ENCODE data around the gene ARL6IP5.

ARL6IP5 gene, protein sequence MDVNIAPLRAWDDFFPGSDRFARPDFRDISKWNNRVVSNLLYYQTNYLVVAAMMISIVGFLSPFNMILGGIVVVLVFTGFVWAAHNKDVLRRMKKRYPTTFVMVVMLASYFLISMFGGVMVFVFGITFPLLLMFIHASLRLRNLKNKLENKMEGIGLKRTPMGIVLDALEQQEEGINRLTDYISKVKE

DNA sequence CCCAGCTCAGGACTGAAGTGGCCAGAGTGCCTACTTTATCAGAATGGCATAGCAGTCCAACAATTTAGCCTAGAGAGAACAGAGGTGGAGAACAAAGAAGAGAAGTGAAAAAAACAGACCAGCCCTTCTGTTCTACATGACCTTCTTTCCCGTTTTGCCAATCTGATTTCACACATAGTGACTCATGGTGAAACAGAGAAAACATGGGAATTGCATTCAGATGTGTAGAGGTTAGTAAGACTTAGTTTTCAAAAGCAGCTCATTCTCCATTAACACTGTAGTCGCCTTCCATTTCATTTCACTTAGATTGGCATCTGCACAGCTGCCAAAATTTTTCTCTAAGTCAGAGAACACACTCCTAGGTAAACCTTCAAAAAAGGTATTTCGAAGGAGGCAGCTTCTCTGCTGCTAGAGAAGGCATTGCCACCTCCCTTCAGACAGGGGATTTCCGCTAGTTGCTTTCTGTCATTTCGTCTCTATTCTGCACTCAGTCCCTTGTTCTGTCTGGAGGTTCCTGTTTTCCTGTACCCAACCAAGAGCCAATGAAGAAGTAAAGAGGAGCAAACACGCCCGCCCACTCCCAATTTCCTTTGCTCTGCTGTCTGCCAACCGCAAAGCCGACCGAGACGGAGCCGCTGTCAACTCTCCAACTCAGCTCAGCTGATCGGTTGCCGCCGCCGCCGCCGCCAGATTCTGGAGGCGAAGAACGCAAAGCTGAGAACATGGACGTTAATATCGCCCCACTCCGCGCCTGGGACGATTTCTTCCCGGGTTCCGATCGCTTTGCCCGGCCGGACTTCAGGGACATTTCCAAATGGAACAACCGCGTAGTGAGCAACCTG is at the start of gene ARL6IP5:
Gene ARL6IP5, plus strand, starts transcription at position 612 of the 842 bp plus-strand sequence. Its CDS starts 111 bp downstream, at position 723.
- H3K9ac ChIP-seq (ENCODE audit: insufficient read length) = peak within 1 kb of the TSS; percentile 60
- H3K4me3 ChIP-seq = peak within 1 kb of the TSS; percentile 81
- no peaks in the 10 kb centered on the region for H3K9me3 ChIP-seq (ENCODE audit: low read depth, low read length)
- H3K27ac ChIP-seq = peak within 1 kb of the TSS; percentile 9; the same call in 1 of the 2 replicates
- TF ChIP-seq POLR2AphosphoS5 (IDR thresholded peaks at IDR 0.05; ENCODE audit: borderline replicate concordance, low read depth, low read length) = 0 out of 2 replicates have a peak, but pooled peaks have one; percentile 9
- no peak for TF ChIP-seq EZH2 (IDR thresholded peaks at IDR 0.05)
- TF ChIP-seq FOXP2 (optimal IDR thresholded peaks at IDR 0.05; ENCODE audit: control extremely low read depth, extremely low read length, insufficient read depth) = no peak
- H3K36me3 ChIP-seq (ENCODE audit: insufficient read depth, low read length) = no peaks in the 10 kb centered on the region
- DNase-seq (ENCODE audit: low read depth, low spot score) = peak; percentile 40

DNA sequence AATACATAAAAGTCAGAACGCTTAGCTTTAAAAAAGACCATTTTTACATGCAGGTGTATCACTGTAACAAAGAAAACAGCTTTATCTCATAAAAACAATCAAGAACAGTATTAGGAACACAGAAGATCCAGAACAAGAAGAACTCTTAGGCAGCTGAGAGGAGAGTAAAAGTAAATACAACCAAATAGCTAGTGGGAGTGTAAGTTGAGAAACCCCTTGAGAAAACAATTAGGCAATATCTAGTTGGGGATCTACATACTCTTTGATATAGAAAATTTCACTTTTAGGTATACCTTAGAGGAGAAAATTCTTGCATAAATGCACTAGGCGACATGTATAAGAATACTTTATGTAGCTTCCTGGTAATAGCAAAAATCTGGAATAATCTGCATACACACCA is 40.1 kb upstream of the ARL6IP5 start:
- H3K9ac ChIP-seq (ENCODE audit: insufficient read length) = no peak overlapping the region
- no peak overlapping the region for H3K4me3 ChIP-seq
- no peak overlapping the region for H3K27ac ChIP-seq
- H3K9me3 ChIP-seq (ENCODE audit: low read depth, low read length) = no peaks in the 10 kb centered on the region
- peaks cover 12% of the 10 kb centered on the region for H3K36me3 ChIP-seq (ENCODE audit: insufficient read depth, low read length)
- no peak for DNase-seq (ENCODE audit: low read depth, low spot score)
- TF ChIP-seq POLR2AphosphoS5 (IDR thresholded peaks at IDR 0.05; ENCODE audit: borderline replicate concordance, low read depth, low read length) (no peak), EZH2 (IDR thresholded peaks at IDR 0.05) (no peak), FOXP2 (optimal IDR thresholded peaks at IDR 0.05; ENCODE audit: control extremely low read depth, extremely low read length, insufficient read depth) (no peak)

GRCh38 chr3:69048990-69049389 is 35.7 kb upstream of the ARL6IP5 start:
- H3K9ac ChIP-seq (ENCODE audit: insufficient read length) = no peak overlapping the region
- no peak for TF ChIP-seq FOXP2 (optimal IDR thresholded peaks at IDR 0.05; ENCODE audit: control extremely low read depth, extremely low read length, insufficient read depth)
- TF ChIP-seq POLR2AphosphoS5 (IDR thresholded peaks at IDR 0.05; ENCODE audit: borderline replicate concordance, low read depth, low read length) = no peak
- no peak for TF ChIP-seq EZH2 (IDR thresholded peaks at IDR 0.05)
- no peak for DNase-seq (ENCODE audit: low read depth, low spot score)
- peaks cover 8% of the 10 kb centered on the region; the same call in 1 of the 2 replicates for H3K36me3 ChIP-seq (ENCODE audit: insufficient read depth, low read length)
- H3K9me3 ChIP-seq (ENCODE audit: low read depth, low read length) = no peaks in the 10 kb centered on the region
- H3K4me3 ChIP-seq = no peak overlapping the region
- no peak overlapping the region for H3K27ac ChIP-seq

DNA sequence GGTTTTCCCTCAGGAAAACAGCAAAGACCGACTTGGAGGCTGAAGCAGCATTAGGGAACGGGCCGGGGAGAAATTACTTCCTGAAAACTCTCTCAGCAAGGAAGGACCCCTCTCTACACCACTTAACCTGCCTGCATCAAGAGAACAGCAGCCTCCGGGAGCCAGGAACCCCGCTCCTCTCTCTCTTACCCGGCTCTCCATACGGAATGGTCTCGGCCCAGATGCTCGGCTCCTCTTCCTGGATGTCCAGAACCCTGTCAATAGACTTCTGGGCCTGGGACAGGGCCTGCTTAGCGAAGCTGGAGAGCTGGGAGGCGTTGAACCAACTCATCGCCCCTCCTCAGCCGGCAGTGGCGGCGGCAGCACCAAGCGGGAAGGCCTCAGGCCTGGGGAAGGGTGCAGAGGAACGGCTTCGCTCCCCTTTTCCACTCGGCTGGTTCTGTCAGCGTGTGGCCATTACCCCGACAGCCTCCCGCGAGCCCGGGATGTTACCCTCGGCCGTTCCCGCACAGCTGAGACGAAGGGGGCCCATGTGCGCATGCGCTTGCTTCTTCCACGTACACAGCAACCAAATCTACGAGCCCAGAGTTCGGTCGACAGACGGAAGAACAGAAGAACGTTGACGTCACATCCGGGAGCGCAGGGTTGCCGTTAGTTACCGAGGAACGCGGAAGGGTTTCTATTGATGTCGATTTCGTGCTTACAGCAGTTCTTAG is 32.8 kb upstream of the ARL6IP5 start, which contains the start of gene TMF1:
Gene TMF1, minus strand, starts transcription at position 578 of the 716 bp plus-strand sequence. Its CDS starts 247 bp downstream, at position 331.
- Histone ChIP-seq H3K4me3 (peak within 1 kb of the TSS; percentile 85), H3K36me3 (ENCODE audit: insufficient read depth, low read length) (peaks cover 13% of the 10 kb centered on the region; the same call in 1 of the 2 replicates), H3K9me3 (ENCODE audit: low read depth, low read length) (no peaks in the 10 kb centered on the region), H3K27ac (peak within 1 kb of the TSS; percentile 70), H3K9ac (ENCODE audit: insufficient read length) (peak within 1 kb of the TSS; percentile 77)
- peak; percentile 74; the same call in 1 of the 2 replicates for TF ChIP-seq POLR2AphosphoS5 (IDR thresholded peaks at IDR 0.05; ENCODE audit: borderline replicate concordance, low read depth, low read length)
- TF ChIP-seq EZH2 (IDR thresholded peaks at IDR 0.05) = no peak
- DNase-seq (ENCODE audit: low read depth, low spot score) = peak; percentile 90

DNA sequence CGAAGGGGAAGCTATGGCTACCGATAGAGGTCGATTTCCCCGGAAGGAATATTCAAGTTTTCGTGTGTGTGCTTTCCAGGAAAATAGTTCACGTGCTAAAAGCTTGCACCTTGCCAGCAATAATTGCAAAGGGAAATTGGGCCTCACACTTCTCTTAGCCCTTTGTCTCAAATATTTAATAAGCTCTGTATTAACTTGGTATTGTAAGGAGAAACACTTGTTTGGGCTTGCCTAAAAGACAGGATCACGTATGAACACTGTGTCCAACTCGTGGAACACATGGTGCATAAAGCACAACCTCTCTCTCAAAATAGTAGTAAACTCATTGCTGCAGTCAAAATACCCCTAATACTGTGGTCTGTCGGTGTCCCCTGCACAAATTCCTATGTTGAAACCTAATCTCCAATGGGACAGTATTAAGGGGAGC is 32.3 kb upstream of the ARL6IP5 start:
- TF ChIP-seq FOXP2 (optimal IDR thresholded peaks at IDR 0.05; ENCODE audit: control extremely low read depth, extremely low read length, insufficient read depth) (no peak), POLR2AphosphoS5 (IDR thresholded peaks at IDR 0.05; ENCODE audit: borderline replicate concordance, low read depth, low read length) (no peak), EZH2 (IDR thresholded peaks at IDR 0.05) (no peak)
- no peak for DNase-seq (ENCODE audit: low read depth, low spot score)
- peaks cover 13% of the 10 kb centered on the region; the same call in 1 of the 2 replicates for H3K36me3 ChIP-seq (ENCODE audit: insufficient read depth, low read length)
- peak overlapping the region; percentile 70 for H3K27ac ChIP-seq
- H3K9ac ChIP-seq (ENCODE audit: insufficient read length) = peak overlapping the region; percentile 49
- no peaks in the 10 kb centered on the region for H3K9me3 ChIP-seq (ENCODE audit: low read depth, low read length)
- H3K4me3 ChIP-seq = peak overlapping the region; percentile 85

DNA sequence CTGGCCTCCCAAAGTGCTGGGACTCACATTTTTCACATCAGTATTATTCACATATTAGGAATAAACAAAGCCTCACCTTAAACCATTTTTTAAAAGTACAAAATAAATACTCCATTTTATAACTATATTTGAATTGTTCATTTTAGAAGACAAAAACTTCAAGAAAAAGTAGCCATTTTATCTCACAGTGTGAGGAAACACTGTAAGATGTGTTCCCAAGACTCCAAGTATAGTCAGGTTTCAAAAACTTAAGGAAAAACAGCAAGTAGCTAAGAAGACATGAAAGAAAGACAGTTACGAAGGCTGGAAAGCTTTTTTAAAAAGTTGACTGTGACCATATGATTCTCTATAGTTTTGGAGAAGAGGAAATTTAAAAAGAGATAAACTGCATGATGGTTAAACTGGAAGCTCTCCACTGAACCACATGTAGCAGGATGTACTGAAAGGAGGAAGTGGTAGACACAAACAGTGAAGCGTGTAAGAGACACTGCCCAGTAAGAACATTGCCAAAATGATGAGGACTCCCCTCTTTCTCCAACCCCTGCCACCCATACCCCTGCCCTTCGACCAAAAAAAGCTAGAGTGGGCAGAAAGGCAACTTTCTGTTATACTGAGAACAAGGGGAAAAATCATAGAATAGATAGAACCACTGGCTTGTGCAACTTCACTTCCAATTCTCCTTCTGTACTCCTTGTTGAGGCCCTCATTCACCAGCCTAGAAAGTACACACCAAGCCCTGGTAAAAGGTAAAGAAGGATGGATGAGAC is 26.4 kb upstream of the ARL6IP5 start:
- Histone ChIP-seq H3K4me3 (no peak overlapping the region), H3K36me3 (ENCODE audit: insufficient read depth, low read length) (peaks cover 46% of the 10 kb centered on the region), H3K27ac (no peak overlapping the region), H3K9ac (ENCODE audit: insufficient read length) (no peak overlapping the region), H3K9me3 (ENCODE audit: low read depth, low read length) (no peaks in the 10 kb centered on the region)
- DNase-seq (ENCODE audit: low read depth, low spot score) = no peak
- TF ChIP-seq POLR2AphosphoS5 (IDR thresholded peaks at IDR 0.05; ENCODE audit: borderline replicate concordance, low read depth, low read length) = no peak
- no peak for TF ChIP-seq FOXP2 (optimal IDR thresholded peaks at IDR 0.05; ENCODE audit: control extremely low read depth, extremely low read length, insufficient read depth)
- TF ChIP-seq EZH2 (IDR thresholded peaks at IDR 0.05) = no peak

DNA sequence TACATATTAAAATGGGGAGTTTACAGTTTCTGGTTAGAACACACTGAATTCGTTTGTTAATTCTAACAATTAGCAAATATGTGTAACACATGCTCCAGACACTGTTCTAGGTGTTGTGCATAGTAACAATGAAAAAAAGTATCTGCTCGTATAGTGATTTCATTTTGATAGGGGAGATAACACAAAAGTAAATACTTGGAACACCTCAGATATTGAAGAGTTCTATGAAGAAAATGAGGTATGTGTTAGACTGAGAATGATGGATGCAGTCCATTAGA is 25.9 kb upstream of the ARL6IP5 start:
- Histone ChIP-seq H3K4me3 (no peak overlapping the region), H3K9me3 (ENCODE audit: low read depth, low read length) (no peaks in the 10 kb centered on the region), H3K27ac (no peak overlapping the region), H3K9ac (ENCODE audit: insufficient read length) (no peak overlapping the region), H3K36me3 (ENCODE audit: insufficient read depth, low read length) (peaks cover 46% of the 10 kb centered on the region)
- no peak for DNase-seq (ENCODE audit: low read depth, low spot score)
- no peak for TF ChIP-seq FOXP2 (optimal IDR thresholded peaks at IDR 0.05; ENCODE audit: control extremely low read depth, extremely low read length, insufficient read depth)
- TF ChIP-seq POLR2AphosphoS5 (IDR thresholded peaks at IDR 0.05; ENCODE audit: borderline replicate concordance, low read depth, low read length) = no peak
- TF ChIP-seq EZH2 (IDR thresholded peaks at IDR 0.05) = no peak

Measured in SK-N-MC (cell line).